GM20431 (cell line): Measurements from ENCODE around the gene IL17REL.
"Not testable (repeated sequence)": the region's sequence is repeated elsewhere in the genome, so short reads cannot be mapped to it uniquely, and the experiment has no call there.

ENCODE experiments used
- in situ Hi-C: fragments of 300-500 bp; cut with MseI, MboI; formaldehyde crosslinking; loops from one replicate; pipeline ENCODE4 v1.15.0; 2020; ENCODE audit warnings: low sequenced_read_pairs; ENCODE audit not compliant: unreplicated experiment

Gene IL17REL

DNA sequence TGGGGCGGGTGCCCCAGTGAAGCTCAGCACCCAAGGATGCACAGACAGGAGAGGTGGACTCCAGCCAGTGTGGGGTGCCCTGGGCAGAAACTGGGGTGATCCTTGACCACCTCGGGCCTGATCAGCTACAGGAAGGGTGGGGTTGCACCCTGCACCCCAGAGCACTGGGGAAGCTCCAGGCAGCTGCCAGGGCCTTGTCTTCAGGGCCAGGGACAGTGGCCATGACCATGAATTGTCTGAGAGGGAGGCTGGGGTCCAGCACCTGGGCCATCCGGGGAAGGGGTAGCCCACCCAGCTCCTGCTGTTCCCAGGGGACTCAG is 17.6 kb downstream of the IL17REL start:
- in situ Hi-C loops: no loop called here

DNA sequence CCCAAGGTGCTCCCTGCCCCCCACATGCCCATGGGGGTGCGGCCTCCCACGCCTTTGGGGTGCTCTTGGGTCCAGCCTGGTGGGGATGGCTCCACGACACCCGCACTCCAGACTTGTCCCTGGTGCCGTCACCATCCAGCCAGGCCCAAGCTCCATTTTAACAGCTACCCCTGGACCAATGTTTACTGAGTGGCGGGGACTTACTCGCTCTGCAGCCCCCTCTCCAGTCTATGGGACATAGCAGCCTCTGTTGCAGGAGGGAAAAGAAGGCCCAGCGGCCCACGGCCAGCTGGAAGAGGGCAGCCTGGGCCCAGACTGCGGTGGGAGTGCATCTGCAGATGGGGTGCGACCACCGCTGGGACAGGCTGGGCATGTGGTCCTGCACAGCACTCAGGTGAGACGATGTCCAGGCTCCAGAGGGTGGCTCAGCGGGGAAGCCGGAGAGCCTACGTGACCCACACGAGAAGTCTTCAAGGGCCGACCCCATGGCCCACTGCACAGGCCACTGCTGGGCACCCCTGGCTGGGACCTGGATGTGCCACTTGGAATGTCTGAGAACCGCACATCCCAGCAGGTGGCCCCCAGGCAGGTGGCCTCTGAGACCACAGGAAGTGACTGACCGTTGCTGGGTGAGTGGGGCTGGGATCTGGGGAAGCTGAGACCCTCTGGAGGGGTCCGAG is 18.1 kb downstream of the IL17REL start:
- in situ Hi-C loops: no loop called here

DNA sequence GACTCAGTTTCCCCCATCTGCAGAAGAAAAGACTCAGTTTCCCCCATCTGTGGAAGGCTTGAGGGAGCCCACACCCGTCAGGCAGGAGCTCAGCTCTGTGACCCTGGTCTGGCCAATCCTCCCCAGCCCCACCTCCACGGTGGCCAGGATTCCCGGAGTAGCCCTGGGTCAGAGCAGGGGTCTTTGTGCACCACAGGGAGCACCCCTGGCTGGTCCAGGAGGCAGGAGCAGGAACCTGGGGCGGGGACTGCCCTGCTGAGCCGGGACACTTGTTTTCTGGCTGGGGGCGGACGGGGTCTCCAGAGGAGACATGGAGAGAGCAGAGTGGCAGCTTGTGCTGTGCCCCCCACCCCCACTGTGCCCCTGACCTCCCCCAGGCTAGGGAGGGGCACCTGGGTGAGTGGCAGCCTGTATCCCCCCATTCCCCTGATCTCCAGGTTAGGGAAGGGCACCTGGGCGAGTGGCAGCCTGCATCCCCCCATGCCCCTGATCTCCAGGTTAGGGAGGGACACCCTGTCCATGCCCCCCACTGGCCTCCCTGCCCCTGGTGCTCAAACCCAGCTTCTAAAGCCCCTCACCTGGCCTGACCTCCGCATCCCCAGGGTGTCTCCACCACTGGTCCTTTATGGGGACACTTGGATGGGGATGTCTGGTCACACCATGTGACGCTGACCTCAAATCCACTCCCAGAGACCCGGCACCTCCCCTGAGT is 18.8 kb downstream of the IL17REL start:
- in situ Hi-C loops: no loop called here

DNA sequence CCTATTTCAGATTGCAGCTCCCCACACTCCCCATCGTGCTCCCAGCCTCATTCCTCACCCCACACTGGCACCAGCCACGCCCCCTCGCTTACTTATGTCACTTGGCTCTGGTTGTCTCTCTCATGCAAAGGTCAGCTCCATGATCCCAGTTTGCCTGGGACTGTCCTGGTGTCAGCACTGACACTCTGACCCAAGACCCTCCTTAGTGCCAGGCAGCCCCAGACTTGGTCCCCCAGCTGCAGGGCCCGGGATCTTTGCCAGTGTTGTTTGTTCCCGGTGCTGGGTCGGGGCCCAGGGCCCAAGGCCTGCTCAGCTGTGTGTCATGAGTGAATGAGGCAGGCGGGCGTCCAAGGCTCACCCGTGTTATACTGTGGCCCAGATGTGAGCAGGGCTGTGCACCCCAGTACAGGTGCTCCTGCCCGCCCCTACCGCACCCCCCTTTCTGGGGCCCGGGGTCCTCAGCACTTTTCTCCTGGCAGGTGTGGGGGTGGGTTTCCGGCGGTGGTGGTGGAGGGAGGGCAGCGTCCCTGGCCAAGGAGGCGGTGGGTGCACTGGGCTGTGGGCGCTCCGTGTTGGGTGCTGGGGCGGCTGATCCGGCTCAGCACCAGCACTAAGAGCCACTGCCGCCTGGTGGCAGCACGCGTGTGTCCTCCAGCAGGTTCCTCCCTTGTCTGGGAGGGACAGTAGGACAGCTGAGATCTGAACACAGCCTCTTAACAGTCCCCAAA is 19.5 kb downstream of the IL17REL start:
- in situ Hi-C loops: no loop called here

DNA sequence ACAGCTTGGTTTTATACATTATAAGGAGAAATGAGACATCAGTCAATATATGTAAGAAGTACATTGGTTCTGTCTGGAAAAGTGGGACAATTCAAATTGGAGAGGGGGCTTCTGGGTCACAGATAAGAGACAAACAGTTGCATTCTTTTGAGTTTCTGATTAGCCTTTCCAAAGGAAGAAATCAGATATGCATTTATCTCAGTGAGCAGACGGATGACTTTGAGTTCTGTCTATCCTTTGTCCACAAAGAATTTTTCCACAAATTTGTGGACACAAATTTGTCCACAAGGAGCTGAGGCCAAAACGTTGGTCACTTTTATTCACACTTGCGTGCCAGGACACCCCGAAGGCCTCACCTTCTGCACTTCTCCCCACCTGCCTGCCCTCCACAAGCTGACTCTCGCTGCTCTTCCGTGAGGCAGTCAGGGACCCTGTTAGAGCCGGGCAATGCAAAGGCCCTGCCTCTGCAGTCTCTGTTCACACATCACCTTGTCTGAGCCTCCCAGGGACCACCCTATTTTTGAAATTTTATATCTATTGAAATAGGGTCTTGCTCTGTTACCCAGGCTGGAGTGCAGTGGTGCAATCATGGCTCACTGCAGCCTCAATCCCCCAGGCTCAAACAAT is 20.5 kb downstream of the IL17REL start:
- in situ Hi-C loops: no loop called here

DNA sequence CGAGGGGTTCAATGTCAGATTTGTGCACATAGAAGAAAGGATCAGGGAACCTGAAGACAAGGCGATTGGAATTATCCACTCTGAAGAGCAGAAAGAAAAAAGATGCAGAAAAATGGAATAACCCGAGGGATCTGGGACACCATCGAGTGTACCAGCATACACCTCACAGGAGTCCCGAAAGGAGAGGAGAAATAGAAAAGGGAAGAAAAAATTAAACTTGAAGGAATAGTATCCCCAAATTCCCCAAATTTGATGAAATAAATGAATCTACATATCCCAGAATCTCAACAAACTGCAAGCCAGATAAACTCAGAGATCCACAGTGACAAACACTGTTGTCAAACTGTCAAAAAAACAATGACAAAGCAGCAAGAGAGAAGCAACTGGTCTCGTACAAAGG is 21.4 kb downstream of the IL17REL start:
- in situ Hi-C loops: no loop called here

DNA sequence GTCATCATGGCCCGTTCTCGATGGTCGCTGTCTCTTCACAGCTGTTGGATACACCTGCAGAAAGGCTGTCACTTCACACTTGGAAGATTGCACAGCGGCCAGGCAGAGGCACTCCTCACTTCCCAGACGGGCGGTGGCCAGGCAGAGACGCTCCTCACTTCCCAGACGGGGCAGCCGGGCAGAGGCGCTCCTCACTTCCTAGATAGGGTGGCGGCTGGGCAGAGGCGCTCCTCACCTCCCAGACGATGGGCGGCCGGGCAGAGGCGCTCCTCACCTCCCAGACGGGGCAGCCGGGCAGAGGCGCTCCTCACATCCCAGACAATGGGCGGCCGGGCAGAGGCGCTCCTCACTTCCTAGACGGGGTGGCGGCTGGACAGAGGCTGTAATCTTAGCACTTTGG is 22.7 kb downstream of the IL17REL start:
- in situ Hi-C loops: not testable (repeated sequence)

DNA sequence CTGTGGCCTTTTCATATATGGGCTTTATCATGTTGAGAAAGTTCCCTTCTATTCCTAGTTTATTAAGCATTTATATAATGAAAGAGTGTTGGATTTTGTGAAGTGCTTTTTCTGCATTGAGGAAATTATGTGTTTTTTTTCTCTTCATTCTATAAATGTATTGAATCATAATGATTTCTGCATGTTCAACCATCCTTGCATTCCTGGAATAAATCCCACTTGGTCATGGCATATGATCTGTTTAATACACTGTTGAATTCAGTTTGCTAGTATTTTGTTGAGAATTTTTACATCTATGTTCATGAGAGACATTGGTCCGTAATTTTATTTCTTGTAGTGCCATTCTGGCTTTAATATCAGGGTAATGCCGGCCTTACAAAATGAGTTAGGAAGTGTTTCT is 26.2 kb downstream of the IL17REL start:
- in situ Hi-C loops: no loop called here

DNA sequence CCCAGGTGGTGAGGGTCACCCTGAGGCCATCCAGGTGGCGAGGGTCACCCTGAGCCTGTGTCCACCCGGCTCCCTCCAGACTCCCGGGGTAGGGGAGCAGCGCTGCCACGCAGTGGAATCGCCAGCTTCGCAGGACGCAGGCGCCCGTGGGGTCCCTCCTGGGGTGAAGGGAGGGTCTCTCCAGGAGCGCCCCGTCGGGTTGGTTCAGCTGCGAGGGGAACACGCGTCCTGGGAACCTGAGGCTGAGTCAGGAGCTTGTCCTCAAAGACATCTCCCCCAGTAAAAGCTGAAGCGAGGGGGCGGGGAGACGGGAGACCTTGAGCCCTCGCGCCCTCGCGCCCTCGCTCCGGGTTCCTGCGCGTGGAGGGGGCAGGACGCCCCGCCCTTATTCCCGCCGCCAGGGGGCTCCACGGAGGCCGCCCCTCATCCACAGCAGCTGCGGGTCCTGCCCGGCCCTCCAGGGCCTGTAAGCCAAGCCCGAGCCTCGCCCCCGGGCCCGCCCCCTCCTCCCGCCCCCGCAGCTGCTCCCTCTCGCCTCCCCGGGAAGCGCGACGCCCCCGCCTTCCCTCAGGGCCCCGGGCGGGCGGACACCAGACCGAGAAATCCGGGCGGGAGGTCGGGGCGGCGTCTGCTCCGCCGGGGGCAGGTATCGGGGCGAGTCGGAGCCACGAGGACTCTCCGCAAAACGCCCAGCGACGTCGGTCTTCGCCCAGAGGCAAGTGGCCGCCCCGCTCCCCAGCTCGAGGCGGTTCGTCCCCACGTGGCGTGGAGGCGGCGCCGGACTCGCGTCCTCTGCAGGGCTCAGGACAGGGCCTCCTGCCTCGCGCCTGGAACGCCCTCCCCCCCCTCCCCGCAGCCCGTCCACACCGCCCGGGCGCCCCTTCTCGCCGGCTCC is 29.2 kb downstream of the IL17REL start:
- in situ Hi-C loops: no loop called here

DNA sequence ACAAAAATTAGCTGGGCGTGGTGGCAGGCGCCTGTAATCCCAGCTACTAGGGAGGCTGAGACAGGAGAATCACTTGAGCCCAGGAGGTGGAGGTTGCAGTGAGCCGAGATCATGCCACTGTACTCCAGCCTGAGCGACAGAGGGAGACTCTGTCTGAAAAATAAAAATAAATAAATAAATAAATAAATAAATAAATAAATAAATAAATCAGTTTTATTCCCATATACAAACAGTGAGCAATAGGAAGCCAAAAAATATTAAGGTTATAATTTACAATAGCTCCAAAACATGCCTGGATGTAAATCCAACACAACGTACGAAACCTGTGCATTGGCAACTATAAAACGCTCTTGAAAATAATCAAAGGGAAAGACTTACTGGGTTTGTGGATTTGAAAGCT is 30.8 kb downstream of the IL17REL start:
- in situ Hi-C loops: not testable (repeated sequence)

DNA sequence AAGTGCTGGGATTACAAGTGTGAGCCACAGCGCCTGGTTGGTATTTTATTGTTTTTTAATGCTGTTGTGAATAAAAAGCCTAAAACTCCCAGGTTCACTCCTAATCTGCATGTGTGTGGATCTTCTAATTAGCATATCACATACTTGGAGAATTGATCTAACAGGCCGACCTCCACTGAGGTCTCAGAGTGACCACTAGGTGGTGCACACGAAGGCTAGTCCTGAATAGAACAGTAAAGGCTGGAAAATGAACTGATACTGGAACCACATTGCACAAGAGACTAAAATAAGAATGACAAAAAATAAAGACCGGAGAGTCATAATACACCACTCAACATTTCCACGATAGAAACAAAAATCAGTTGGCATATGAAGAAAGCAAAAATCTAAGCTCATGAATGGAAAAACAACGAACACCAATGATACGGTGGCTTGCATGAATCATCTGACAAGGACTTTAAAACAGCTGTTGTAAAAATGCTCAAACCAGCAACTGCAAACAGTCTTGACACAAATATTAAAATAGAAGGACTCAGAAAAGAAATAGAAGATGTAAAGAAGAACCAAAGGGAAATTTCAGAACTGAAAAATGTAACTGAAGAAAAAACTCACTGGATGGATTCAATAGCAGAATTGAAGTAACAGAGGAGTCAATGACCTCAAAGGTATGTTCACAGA is 32.8 kb downstream of the IL17REL start:
- in situ Hi-C loops: no loop called here

DNA sequence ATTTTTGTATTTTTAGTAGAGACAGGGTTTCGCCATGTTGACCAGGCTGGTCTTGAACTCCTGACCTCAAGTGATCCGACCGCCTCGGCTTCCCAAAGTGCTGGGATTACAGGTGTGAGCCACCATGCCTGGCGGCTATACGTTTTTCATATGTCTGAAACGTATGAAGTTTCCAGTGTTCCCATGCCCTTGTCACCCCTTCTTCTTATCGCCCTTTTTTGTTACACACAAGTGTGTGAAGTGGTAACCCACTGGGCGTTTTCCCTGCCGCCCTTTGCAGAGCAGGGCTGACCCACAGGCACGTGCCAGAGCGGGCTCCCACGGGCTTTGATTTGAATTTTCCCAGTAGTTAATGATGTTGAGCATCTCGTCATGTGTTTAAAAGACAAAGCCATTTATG is 35.0 kb downstream of the IL17REL start:
- in situ Hi-C loops: no loop called here

DNA sequence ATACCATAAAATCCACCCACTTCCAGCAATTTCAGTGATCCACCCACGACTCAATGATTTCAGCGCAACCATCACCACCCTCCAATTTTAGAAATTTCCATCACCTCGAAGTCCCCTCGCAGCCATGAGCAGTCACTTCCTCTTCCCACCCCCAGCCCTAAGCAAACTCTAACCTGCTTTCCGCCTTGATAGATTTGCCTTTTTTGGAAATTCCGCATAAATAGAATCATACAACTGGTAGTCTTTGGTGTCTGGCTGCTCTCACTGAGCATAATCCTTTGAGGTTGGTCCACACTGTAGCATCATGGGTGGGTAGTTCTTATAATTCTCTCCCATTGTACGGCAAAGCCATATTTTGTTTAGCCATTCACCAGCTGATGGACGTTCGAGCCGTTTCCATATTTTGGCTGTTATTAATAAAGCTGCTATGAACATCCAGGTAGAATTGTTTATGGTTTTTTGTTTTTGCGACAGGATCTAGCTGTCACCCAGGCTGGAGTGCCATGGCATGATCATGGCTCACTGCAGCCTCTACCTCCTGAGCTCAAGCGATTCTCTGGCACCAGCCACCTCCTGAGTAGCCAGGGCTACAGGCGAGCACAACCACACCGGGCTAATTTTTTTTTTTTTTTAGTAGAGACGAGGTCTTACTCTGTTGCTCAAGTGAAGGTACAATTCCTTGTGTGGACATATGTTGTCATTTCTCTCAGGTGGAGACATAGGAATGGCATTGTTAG is 36.0 kb downstream of the IL17REL start:
- in situ Hi-C loops: no loop called here

DNA sequence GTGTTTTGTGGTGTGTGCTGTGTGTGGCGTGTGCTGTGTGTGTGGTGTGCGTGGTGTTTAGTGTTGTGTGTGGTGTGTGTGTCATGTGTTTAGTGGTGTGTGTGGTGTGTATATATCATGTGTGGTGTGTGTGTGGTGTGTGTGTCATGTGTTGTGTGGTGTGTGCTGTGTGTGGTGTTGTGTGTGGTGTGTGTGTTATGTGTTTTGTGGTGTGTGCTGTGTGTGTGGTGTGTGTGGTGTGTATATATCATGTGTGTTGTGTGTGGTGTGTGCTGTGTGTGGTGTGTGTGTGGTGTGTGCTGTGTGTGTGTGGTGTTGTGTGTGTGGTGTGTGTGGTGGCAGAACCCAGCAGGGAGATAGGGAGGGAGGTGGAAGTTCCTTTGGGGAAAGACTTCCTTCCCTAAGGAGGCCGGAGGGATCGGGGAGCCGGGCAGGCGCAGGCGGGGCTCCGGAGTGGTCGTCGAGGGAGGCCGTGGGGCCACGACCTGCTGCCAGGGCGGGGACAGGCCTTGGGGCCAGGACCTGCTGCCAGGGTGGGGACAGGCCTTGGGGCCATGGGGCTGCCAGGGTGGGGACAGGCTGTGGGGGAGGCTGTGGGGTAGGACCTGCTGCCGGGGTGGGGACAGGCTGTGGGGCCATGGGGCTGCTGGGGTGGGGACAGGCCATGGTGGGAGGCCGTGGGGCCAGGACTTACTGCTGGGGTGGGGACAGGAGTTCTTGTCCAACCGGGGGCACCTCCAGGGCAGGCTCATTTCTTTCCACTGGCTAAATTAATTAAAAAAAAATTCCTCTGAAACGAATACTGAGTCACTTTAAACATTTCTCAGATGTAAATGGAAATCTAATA is 36.8 kb downstream of the IL17REL start:
- in situ Hi-C loops: no loop called here

DNA sequence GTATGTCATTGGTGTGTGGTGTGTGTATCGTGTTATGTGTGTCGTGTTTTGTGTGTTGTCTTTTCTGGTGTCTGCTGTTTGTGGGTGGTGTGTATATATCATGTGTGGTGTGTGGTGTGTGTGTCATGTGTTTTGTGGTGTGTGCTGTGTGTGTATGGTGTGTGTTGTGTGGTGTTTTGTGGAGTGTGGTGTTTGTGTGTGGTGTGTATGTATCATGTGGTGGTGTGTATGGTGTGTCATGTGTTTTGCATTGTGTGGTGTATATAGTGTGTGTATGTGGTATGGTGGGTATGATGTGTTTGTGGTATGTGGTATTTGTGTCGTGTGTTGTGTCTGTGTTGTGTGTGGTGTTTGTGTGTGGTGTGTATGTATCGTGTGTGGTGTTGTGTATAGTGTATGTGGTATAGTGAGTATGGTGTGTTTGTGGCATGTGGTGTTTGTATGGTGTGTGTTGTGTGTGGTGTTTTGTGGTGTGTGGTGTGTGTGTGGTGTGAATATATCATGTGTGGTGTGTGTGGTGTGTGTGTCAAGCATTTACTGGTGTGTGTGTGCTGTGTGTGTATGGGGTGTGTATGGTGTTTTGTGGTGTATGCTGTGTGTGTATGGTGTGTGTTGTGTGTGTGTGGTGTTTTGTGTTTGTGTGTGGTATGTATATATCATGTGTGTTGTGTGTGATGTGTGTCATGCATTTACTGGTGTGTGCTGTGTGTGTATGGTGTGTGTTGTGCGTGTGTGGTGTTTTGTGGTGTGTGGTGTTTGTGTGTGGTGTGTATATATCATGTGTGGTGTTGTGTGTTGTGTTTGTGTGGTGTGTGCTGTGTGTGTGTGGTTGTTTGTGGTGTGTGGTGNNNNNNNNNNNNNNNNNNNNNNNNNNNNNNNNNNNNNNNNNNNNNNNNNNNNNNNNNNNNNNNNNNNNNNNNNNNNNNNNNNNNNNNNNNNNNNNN is 39.3 kb downstream of the IL17REL start:
- in situ Hi-C loops: no loop called here

DNA sequence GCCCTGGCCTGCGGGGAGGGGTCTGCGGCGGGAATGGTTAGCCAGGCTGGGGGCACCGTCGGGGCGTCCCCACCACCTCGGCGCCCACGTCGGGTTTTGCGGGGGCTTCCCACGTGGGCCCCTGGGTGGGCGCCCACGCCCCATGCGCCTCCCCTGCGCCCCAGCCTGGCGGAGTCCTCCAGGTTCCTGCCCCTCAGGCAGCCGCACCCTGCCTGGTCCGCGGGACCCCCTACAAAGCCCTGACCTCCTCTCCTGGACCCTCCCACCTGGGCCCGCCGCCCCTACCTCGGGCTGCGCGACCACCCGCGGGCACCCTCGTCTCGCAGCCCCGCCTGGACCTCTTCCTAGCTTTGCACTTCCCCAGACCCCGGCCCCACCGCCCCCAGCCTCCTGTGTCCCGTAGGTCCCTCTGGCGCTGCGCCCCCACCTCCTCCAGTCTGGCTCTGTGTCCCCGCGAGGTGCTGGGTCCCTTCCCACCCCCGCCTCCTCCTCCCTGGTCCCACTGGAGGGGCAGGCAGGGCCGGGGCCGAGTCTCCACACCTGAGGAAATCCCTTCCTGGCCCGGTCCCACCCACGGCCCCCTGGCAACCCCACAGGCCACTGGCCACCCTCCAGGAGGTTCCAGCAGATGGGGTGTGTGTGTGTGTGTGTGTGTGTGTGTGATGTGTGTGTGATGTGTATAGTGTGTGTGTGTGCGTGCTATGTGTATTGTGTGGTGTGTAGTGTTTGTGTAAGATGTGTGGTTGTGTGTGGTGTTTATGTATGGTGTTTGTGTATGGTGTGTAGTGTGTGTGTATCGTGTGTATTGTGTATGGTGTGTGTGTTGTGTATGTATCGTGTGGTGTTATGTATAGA is 40.2 kb downstream of the IL17REL start:
- in situ Hi-C loops: no loop called here
